ENCODE results near the gene ZCCHC12. TPM values are rescaled to one million over a fixed set of nuclear protein-coding genes. Genes with fewer than 3 reads are reported as not detected.

The ZCCHC12 gene
- total RNA-seq, 1 experiment from 2014 or later = 0.89 TPM

- Histone ChIP-seq H3K4me3 (replicated peaks in 1 of 2; ENCODE audit: low read depth in 1 of 2, low read length in 2 of 2) (no peak overlapping the region), H3K79me2 (ENCODE audit: insufficient read depth, low read length) (no peaks in the 10 kb centered on the region)
These were observed 48.5 kb downstream of the ZCCHC12 start for GRCh38 chrX:118872102-118872566.

More at GRCh38 chrX:118872102-118872566, 48.5 kb downstream of the ZCCHC12 start:
- Histone ChIP-seq H2AFZ (ENCODE audit: low read depth, low read length, poor library complexity, severe bottlenecking) (no peak overlapping the region), H3K9me2 (ENCODE audit: insufficient read depth) (no peaks in the 10 kb centered on the region), H3K9ac (ENCODE audit: low read length) (no peak overlapping the region), H3K36me3 (ENCODE audit: control insufficient read depth in 1 of 2, insufficient read depth in 2 of 2, low read length in 2 of 2) (no peaks in the 10 kb centered on the region), H4K20me1 (ENCODE audit: insufficient read depth) (no peaks in the 10 kb centered on the region), H3K4me2 (ENCODE audit: low read length) (no peak overlapping the region), H3K4me1 (ENCODE audit: control insufficient read depth in 1 of 2, insufficient read depth in 2 of 2, low read length in 2 of 2) (no peaks in the 10 kb centered on the region; a peak in 1 of 4 replicates), H3K9me3 (ENCODE audit: control insufficient read depth in 1 of 2, insufficient read depth in 1 of 2, low read depth in 1 of 2, low read length in 2 of 2) (no peaks in the 10 kb centered on the region), H3K27me3 (ENCODE audit: insufficient read depth, low read length) (no peaks in the 10 kb centered on the region), H3K27ac (ENCODE audit: low read depth, low read length) (no peak overlapping the region)
- CTCF ChIA-PET = interaction anchor here (1.0 kb wide), 1 partner anchor 195 kb away, joined by 3 read pairs; no protein-coding TSS in a partner anchor
- ATAC-seq (no peak), DNase-seq (ENCODE audit: low read depth, low spot score) (no peak)
- POLR2A ChIA-PET = no interaction called here
- TF ChIP-seq TCF7L2 (IDR thresholded peaks at IDR 0.05; ENCODE audit: borderline replicate concordance, extremely low read depth, insufficient read depth, insufficient read length) (no peak), JUND (IDR thresholded peaks at IDR 0.05) (no peak)
- TF ChIP-seq, protein P1, sequence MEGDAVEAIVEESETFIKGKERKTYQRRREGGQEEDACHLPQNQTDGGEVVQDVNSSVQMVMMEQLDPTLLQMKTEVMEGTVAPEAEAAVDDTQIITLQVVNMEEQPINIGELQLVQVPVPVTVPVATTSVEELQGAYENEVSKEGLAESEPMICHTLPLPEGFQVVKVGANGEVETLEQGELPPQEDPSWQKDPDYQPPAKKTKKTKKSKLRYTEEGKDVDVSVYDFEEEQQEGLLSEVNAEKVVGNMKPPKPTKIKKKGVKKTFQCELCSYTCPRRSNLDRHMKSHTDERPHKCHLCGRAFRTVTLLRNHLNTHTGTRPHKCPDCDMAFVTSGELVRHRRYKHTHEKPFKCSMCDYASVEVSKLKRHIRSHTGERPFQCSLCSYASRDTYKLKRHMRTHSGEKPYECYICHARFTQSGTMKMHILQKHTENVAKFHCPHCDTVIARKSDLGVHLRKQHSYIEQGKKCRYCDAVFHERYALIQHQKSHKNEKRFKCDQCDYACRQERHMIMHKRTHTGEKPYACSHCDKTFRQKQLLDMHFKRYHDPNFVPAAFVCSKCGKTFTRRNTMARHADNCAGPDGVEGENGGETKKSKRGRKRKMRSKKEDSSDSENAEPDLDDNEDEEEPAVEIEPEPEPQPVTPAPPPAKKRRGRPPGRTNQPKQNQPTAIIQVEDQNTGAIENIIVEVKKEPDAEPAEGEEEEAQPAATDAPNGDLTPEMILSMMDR (IDR thresholded peaks at IDR 0.05 in 2 of 3, conservative IDR thresholded peaks at IDR 0.05 in 1 of 3; ENCODE audit: borderline replicate concordance in 1 of 3, insufficient read depth in 1 of 3, low read depth in 2 of 3, low read length in 2 of 3) = no peak
- RAD21 ChIA-PET (ENCODE audit: low non-redundant PET in 1 of 2, low total read pairs in 2 of 2, uncharacterized antibody in 2 of 2, unreplicated experiment in 2 of 2) = no interaction called here
- intact Hi-C loops (cut with micrococcal nuclease) = no loop called here
- no TSS peak for BruUV-seq (replicated peaks)

Other genes with a start within 250 kb of the ZCCHC12 start
- 28.2 TPM for gene IL13RA1, start 96.2 kb upstream of the ZCCHC12 start, total RNA-seq (2021; ENCODE audit: unreplicated experiment)
- 3.1 TPM for gene LONRF3, start 150.8 kb downstream of the ZCCHC12 start, total RNA-seq (2021; ENCODE audit: unreplicated experiment)
- not detected for gene CT47C1, start 249.2 kb downstream of the ZCCHC12 start, total RNA-seq (2021; ENCODE audit: unreplicated experiment)

Data from HCT116 (cell line).